Erythroblast (primary cell): Measurements from ENCODE around the gene NCBP1.

ENCODE experiments used
- GATA1 ChIP-seq: IDR thresholded peaks from 2 replicates; pipeline ENCODE4 v1.6.1; 2011; ENCODE audit warnings: low read depth, mild to moderate bottlenecking, control low read depth, low read length, moderate library complexity
- POLR2A ChIP-seq: IDR thresholded peaks from 2 replicates; pipeline ENCODE4 v1.6.1; 2011; ENCODE audit warnings: mild to moderate bottlenecking, low read length

DNA sequence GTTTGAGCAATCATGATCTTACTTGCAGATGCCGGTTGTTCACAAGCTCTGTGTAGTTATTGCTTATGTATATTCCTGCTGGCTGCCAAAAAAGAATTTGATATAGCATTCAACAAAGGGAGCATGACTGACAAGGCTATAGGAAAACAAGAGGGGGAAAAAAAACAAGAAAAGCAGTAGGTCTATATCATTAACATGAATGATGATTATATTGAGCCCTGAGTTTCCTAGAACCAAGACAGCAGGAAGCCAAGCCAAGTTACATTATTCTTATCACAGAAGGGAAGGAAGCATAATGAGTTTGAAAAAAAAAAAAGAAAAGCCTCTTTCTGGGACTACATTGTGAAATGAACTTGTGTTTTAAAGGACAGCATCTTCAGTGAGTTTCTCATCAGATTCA is 41.5 kb upstream of the NCBP1 start:
- TF ChIP-seq POLR2A = no peak
- no peak for TF ChIP-seq GATA1
